H54 (cell line): ENCODE measurements around the gene ZBTB7C.

Experiments
- DNase-seq: peaks from one replicate; pipeline ENCODE4 v3.0.0; 2011; ENCODE audit warnings: low spot score, mixed read lengths; ENCODE audit not compliant: insufficient read length
- FAIRE-seq: peaks from 3 replicates; lab custom pipeline; 2011; peaks lifted over from hg19 to GRCh38; lab: Jason Lieb, UNC
- POLR2A ChIP-seq: IDR thresholded peaks from 2 replicates; pipeline ENCODE4 v1.6.1; 2011; ENCODE audit warnings: low read depth, mild to moderate bottlenecking, low read length

ZBTB7C gene

DNA sequence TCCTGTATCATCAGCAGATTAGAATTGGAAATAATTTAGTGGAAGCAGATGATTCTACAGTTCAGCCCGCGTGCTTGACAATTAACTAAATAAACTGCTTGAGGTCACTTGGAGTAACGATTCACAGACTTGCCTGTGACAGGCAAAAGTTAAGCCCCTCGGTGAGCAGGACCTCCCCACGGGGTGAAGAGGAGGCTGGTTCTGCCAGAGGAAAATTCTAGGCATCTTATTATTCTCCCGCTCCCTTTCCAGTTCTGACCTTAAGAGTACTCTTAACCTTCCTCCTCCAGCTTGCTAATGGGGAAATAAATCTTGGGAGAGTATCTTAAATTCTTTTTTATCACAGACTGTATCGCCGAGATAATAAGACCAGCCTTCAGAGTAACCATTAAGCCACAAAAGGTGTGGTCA is 309.0 kb downstream of the ZBTB7C start:
- DNase-seq = no peak
- FAIRE-seq = no peak
- no peak for TF ChIP-seq POLR2A

DNA sequence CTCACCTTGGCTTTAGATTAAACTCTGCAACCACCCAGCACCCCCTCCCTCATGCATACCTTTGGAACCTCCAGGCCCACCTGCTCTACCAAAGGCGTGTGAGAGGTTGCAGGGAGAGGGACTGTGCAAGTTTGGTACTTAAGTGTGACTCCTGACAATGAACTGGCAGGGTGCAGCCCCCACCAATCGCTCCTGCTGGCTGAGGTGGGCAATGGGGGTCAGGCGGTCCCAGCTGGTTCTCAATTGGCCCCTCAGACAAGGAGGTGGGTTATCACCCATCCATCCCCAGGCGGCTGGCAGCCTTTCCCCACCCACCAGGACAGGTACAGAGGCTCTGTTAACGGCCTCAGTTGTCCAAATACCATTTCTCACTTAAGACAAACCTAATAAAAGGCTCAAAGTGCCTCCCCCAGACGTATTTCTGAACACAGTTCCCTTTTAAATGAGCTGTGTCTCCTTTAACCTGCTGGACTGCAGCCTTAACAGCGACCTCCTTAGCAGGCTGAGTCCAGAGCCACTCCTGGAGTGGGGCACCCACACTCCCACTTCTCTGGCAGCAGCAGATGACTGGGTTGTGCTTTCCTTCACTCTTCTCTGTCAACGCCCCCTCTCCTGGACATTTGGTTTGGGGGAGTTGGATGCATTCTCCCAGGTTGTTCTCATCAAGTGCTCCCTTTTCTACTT is 309.6 kb downstream of the ZBTB7C start:
- no peak for TF ChIP-seq POLR2A

GRCh38 chr18:48098538-48098937 is 310.6 kb downstream of the ZBTB7C start:
- no peak for TF ChIP-seq POLR2A
- DNase-seq = no peak
- no peak for FAIRE-seq

More for the DNA sequence above, 309.6 kb downstream of the ZBTB7C start:
- FAIRE-seq (no peak), DNase-seq (no peak)

- TF ChIP-seq POLR2A = no peak
- DNase-seq (no peak), FAIRE-seq (no peak)
Measured at GRCh38 chr18:48098007-48098406, 311.2 kb downstream of the ZBTB7C start.

DNA sequence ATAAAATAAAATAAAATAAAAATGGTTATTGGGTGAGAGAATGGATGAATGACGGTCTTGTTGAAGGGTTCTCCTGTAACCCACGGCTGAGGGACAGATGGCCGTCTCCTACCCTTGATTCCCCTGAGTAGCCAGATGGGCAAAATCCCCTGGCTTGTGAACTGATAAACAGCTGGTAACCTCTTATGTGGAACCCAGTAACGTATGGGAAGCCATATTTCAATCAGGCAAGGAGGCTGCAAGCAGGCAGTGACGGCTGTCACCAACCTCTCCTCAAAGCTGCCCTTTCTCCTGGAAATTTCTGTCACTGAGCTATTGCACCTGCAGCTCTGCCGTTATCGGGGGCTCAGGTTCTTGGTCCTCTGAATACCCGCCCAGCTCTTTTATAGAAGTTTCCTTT is 313.5 kb downstream of the ZBTB7C start:
- FAIRE-seq = no peak
- no peak for TF ChIP-seq POLR2A
- no peak for DNase-seq

DNA sequence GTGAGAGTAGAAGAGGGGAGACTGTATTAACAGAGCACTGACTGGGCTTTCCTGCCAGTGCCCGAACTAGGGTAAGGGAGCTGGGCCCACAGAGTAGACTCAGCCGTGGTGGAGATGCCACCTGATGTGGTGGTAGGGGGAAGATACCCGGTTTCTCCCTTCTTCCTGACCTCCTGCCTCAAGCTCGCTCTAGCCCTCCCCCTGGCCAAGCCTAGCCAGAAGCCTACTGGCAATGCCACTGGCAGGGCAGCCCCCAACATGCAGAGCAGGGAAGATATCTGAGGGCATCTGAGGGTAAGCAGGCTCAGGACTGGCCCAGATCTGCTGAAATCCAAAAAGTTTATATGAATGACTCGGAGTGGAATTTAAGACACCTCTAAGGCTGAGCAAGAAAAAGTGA is 316.1 kb downstream of the ZBTB7C start:
- TF ChIP-seq POLR2A = no peak
- FAIRE-seq (no peak), DNase-seq (no peak)

DNA sequence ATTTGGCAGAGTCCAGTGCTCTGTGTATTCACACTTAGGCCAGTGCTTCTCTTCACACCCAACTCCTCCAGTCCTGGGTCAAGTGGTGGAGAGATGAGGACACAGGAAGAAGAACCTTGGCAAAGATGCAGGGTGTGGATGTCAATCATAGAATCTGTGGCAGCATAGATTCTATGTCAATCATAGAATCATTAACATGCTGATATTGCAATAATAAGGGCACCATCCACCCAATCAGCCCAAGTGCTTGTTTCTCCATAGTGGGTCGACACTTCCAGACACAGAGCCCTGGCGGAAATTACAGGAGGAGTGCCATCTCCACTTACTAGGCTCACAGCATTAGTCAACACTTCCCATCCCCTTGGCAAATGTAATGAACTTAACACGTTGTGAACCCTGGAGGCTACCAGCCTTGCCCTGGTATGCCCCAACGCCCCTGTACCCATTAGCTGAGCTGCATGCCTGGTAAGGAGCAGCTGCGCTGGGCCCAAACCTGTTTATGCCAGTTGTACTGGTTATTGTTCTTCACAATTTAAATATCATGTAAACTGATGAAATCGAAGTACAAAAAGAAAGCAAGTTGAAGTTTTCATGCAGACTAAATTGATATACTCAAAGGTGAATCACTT is 317.2 kb downstream of the ZBTB7C start:
- FAIRE-seq (no peak), DNase-seq (no peak)
- no peak for TF ChIP-seq POLR2A

DNA sequence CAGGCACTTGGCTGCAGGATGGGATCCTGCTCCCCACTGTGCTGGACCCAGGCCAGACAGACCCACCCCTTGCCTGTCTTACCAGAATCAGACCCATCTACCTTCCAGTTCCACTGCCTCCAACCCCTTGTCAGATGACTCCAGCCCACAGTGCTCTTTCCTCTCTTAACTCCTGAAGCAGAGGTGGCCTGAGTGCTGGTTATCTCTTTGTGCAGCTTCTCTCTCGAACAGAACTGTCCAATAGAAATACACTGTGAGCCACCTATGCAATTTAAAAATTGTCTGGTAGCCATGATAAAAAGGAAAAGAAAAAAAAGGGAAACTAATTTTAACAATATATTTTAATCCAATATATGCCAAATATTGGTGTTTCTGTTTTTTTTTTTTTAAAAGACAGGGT is 318.5 kb downstream of the ZBTB7C start:
- no peak for TF ChIP-seq POLR2A
- FAIRE-seq = no peak

GRCh38 chr18:48090021-48090420 is 319.2 kb downstream of the ZBTB7C start:
- no peak for TF ChIP-seq POLR2A
- FAIRE-seq (no peak), DNase-seq (no peak)

More for the DNA sequence above, 318.5 kb downstream of the ZBTB7C start:
- no peak for DNase-seq

- TF ChIP-seq POLR2A = no peak
- DNase-seq = no peak
- FAIRE-seq = no peak
Measured at GRCh38 chr18:48085781-48086487, 323.2 kb downstream of the ZBTB7C start.

GRCh38 chr18:48084858-48085257 is 324.3 kb downstream of the ZBTB7C start:
- TF ChIP-seq POLR2A = no peak
- no peak for DNase-seq
- no peak for FAIRE-seq

DNA sequence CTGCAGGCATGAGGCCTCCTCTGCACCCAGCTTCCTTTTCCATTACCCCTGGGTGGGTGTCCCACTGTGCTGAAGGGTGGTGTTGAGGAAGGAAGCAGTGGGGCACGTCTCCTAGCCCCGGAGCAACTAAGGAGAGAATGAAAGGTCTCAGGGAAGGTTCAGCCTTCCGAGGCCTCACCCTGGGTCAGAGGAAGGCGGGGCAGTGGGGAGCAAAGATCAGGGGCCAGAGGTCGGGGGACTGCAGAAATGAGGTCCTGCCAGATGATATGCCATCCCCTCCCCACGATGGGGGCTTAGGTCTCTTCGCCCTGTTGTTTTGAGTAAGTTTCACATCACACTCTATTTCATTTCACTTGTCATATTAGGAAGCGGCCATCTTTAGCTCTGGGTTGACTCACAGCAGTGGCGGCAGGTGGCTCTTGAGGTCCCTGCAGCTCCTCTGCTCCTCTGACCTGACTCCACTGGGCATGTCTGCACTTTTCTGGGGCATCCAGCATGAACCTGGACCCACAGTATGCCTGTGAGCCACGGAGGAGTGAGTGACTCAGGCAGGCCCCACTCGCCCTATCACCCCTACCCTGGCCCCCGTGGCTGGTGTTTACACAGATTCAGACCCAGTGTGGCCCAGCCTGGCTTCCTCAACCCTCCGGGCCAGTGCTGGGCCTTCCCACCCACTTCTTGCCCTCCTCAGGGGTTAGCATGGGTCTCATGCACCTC is 325.0 kb downstream of the ZBTB7C start:
- no peak for FAIRE-seq
- DNase-seq = no peak

DNA sequence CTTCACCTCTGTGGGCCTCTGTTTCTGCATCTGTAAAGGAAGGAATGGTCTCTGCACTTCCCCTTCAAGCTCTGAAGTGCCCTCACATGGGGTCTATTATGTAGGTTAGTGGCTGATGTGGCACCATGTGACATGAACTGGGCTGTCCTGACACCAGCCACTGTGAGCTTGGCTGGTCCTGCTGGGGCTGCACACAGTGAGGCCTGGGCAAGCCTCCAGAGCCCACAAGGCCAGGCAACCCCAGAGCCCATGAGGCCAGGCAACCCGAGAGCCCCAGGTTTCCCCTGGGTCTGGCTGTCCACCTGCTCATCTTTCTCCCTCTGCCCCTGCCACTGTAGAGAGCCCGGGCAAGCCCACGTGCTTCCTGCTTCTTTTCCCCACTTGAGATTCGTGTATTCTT is 328.6 kb downstream of the ZBTB7C start:
- FAIRE-seq = no peak
- no peak for DNase-seq
- no peak for TF ChIP-seq POLR2A

More for the DNA sequence above, 325.0 kb downstream of the ZBTB7C start:
- TF ChIP-seq POLR2A = no peak

GRCh38 chr18:48079885-48080284 is 329.3 kb downstream of the ZBTB7C start:
- DNase-seq (no peak), FAIRE-seq (no peak)
- no peak for TF ChIP-seq POLR2A
